Right atrium auricular region (tissue), 2 donors: Measurements from ENCODE around the gene ACACB. TPM values are rescaled to one million over a fixed set of nuclear protein-coding genes. Genes with fewer than 3 reads are reported as not detected.

Experiments used
- DNase-seq: peaks from one replicate; pipeline ENCODE4 v3.0.0-alpha.2; 2019; ENCODE audit warnings: low spot score
- H3K27ac ChIP-seq, 2 donors: fragments of 200-600 bp; sonication (generic); 1 replicate in 1 of 2; 2 replicates in 1 of 2; pipeline ENCODE4 v1.5.1; 2016 to 2019
- H3K27me3 ChIP-seq, 2 donors: fragments of 200-600 bp; sonication (generic); one replicate each; pipeline versions ENCODE4 v1.5.1 to v1.6.0; 2017 to 2019
- H3K36me3 ChIP-seq: fragments of 200-600 bp; sonication (generic); one replicate; pipeline ENCODE4 v1.5.1; 2016
- H3K4me1 ChIP-seq, 2 donors: fragments of 200-600 bp; sonication (generic); one replicate each; pipeline versions ENCODE4 v1.5.1 to v1.6.0; 2017 to 2019
- H3K4me3 ChIP-seq, 2 donors: fragments of 200-600 bp; sonication (generic); 1 replicate in 1 of 2; 2 replicates in 1 of 2; pipeline ENCODE4 v1.5.1; 2017 to 2019; ENCODE audit warnings: mild to moderate bottlenecking in 1 of 2, moderate library complexity in 1 of 2
- H3K9me3 ChIP-seq, 2 donors: fragments of 200-600 bp; sonication (generic); one replicate each; pipeline ENCODE4 v1.5.1; 2019
- total RNA-seq, 2 donors: library from RNA; depleted of rRNA; stranded (reverse); fragments of >200 nt; gene quantifications; one replicate each; pipeline ENCODE4 v1.1.0, GENCODE V29; 2016
- TF ChIP-seq, protein P1 (sequence below), 2 donors: fragments of 200-600 bp; sonication (generic); IDR thresholded peaks; one replicate each; pipeline ENCODE4 v1.5.1; 2019; ENCODE audit warnings: antibody characterized with exemption in 2 of 2

Gene ACACB
- total RNA-seq, 2 donors from 2014 or later: 76.8 to 104 TPM

DNA sequence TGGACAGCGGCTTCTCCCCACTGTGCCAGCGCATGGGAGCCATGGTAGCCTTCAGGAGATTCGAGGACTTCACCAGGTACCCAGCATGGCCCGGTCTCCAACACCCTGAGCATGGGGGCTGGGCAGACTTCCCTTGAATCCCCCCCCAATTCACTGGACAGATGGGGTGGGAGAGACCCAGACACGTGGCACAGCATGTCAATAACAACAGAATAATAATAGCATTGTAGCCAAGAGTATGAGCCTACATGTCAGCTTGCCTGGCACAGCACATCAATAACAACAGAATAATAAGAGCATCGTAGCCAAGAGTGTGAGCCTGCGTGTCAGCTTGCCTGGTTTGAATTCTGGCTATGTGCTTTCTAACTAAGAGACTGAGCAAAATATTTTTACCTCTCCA is 116.3 kb downstream of the ACACB start:
- Histone ChIP-seq H3K4me3 (no peak overlapping the region), H3K27me3 (no peaks in the 10 kb centered on the region), H3K27ac (no peak overlapping the region), H3K36me3 (peaks cover 97% of the 10 kb centered on the region), H3K4me1 (no peaks in the 10 kb centered on the region), H3K9me3 (no peaks in the 10 kb centered on the region)
- no peak for DNase-seq
- TF ChIP-seq, protein P1, sequence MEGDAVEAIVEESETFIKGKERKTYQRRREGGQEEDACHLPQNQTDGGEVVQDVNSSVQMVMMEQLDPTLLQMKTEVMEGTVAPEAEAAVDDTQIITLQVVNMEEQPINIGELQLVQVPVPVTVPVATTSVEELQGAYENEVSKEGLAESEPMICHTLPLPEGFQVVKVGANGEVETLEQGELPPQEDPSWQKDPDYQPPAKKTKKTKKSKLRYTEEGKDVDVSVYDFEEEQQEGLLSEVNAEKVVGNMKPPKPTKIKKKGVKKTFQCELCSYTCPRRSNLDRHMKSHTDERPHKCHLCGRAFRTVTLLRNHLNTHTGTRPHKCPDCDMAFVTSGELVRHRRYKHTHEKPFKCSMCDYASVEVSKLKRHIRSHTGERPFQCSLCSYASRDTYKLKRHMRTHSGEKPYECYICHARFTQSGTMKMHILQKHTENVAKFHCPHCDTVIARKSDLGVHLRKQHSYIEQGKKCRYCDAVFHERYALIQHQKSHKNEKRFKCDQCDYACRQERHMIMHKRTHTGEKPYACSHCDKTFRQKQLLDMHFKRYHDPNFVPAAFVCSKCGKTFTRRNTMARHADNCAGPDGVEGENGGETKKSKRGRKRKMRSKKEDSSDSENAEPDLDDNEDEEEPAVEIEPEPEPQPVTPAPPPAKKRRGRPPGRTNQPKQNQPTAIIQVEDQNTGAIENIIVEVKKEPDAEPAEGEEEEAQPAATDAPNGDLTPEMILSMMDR (IDR thresholded peaks at IDR 0.05): no peak

DNA sequence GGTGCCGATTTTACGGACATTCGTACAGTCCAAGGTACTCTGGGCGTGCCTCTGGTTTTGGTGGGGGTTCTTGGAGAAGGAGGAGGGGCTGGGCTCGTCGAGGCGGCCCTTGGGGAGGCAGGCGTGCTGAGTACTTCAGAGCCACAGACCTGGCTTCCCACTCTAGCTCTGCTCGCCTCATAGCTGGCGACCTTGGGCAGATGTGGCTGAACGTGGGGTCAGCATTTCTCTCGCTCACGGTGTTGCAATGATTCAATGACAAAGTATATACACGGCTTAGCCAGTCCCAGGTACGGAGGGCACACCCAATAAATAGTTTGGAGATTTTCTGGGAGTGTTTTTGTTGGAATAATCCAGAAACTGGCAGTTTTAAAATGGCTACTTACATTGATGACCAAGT is 117.6 kb downstream of the ACACB start:
- Histone ChIP-seq H3K9me3 (no peaks in the 10 kb centered on the region), H3K27ac (no peak overlapping the region), H3K36me3 (peaks cover 94% of the 10 kb centered on the region), H3K4me3 (no peak overlapping the region), H3K4me1 (no peaks in the 10 kb centered on the region), H3K27me3 (no peaks in the 10 kb centered on the region)
- TF ChIP-seq, protein P1 (IDR thresholded peaks at IDR 0.05): no peak
- no peak for DNase-seq

DNA sequence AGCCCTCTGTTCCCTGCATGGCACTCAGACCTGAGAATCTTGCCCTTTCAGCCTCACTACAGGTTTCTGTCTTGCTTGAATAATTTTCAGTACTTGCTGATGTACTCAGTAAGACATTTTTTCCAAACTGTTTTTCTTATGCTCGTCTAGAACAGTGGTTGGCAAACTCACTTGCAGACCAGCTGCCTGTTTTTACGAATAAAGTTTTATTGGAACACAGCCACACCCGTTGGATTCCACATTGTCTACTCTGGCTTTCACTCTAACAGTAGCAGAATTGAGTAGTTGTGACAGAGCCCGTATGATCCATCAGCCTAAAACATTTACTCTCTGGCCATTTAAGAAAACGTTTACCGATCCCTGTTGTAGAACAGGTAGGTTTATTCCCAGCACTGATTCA is 119.9 kb downstream of the ACACB start:
- Histone ChIP-seq H3K27me3 (no peaks in the 10 kb centered on the region), H3K4me1 (no peaks in the 10 kb centered on the region), H3K36me3 (peaks cover 94% of the 10 kb centered on the region), H3K4me3 (no peak overlapping the region), H3K9me3 (no peaks in the 10 kb centered on the region), H3K27ac (no peak overlapping the region)
- no peak for DNase-seq
- TF ChIP-seq, protein P1 (IDR thresholded peaks at IDR 0.05): no peak

DNA sequence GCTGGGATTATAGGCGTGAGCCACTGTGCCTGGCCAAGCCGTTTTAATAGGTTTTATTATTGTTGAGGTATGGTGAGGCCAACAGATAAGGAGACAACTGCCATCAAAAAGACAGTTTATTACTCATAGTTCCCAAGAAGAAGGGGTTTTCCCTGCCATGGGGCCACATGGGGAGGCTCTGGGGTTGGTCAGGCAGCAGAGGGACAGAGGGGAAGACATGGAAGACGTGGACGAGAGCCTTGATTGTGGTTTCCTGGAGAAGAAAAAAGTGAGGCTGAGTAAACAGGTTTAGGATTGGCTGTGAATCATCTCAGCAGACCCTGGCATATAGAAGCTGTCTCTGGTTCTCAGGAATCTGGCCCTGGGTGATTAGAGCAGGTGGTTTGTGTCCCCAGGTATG is 122.8 kb downstream of the ACACB start:
- H3K36me3 ChIP-seq: peaks cover 96% of the 10 kb centered on the region
- DNase-seq: no peak
- H3K27ac ChIP-seq: no peak overlapping the region
- no peaks in the 10 kb centered on the region for H3K9me3 ChIP-seq
- H3K4me3 ChIP-seq: no peak overlapping the region
- H3K27me3 ChIP-seq: no peaks in the 10 kb centered on the region
- TF ChIP-seq, protein P1 (IDR thresholded peaks at IDR 0.05): no peak
- no peaks in the 10 kb centered on the region for H3K4me1 ChIP-seq

DNA sequence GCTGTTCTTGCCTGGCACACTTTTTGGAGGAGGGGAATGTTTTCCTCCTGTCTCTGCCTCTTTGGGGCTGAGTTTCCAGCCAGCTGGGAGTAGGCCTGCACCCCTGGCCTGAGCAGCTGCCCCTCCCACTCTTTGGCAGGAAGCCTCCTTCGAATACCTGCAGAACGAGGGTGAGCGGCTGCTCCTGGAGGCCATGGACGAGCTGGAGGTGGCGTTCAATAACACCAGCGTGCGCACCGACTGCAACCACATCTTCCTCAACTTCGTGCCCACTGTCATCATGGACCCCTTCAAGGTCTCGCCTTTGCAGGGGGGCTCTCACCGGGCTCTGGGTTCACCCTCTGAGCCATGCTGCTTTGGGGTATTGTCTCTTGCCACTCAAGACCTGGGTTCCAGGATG is 123.3 kb downstream of the ACACB start:
- H3K27ac ChIP-seq: no peak overlapping the region
- DNase-seq: no peak
- no peaks in the 10 kb centered on the region for H3K4me1 ChIP-seq

GRCh38 chr12:109240365-109240764 is 124.0 kb downstream of the ACACB start:
- Histone ChIP-seq H3K27ac (no peak overlapping the region), H3K4me1 (no peaks in the 10 kb centered on the region), H3K4me3 (no peak overlapping the region), H3K36me3 (peaks cover 97% of the 10 kb centered on the region), H3K9me3 (no peaks in the 10 kb centered on the region), H3K27me3 (no peaks in the 10 kb centered on the region)
- TF ChIP-seq, protein P1 (IDR thresholded peaks at IDR 0.05): no peak
- DNase-seq: no peak

More for the DNA sequence above, 123.3 kb downstream of the ACACB start:
- no peaks in the 10 kb centered on the region for H3K27me3 ChIP-seq
- no peak overlapping the region for H3K4me3 ChIP-seq
- peaks cover 96% of the 10 kb centered on the region for H3K36me3 ChIP-seq
- H3K9me3 ChIP-seq: no peaks in the 10 kb centered on the region
- TF ChIP-seq, protein P1 (IDR thresholded peaks at IDR 0.05): no peak
